Right lobe of liver (tissue), 4 donors: ENCODE data around the gene PASK.

ENCODE experiments used
- CTCF ChIP-seq, 4 donors: fragments of 200-600 bp in 3 of 4; fragments of 450-650 bp in 1 of 4; IDR thresholded peaks; one replicate each; pipeline versions ENCODE4 v1.5.1 to v1.8.0; 2016 to 2022; ENCODE audit warnings: antibody characterized with exemption in 4 of 4, mild to moderate bottlenecking in 2 of 4
- POLR2A ChIP-seq: fragments of 450-650 bp; IDR thresholded peaks from one replicate; pipeline ENCODE4 v1.6.1; 2017; ENCODE audit warnings: antibody characterized with exemption, mild to moderate bottlenecking
- donor health status: DM: no; HTN: no; CAD: no.
- donor health status: DM: no; HTN: no; CAD: no.
- donor health status: DM: no; HTN: yes; CAD: no.

DNA sequence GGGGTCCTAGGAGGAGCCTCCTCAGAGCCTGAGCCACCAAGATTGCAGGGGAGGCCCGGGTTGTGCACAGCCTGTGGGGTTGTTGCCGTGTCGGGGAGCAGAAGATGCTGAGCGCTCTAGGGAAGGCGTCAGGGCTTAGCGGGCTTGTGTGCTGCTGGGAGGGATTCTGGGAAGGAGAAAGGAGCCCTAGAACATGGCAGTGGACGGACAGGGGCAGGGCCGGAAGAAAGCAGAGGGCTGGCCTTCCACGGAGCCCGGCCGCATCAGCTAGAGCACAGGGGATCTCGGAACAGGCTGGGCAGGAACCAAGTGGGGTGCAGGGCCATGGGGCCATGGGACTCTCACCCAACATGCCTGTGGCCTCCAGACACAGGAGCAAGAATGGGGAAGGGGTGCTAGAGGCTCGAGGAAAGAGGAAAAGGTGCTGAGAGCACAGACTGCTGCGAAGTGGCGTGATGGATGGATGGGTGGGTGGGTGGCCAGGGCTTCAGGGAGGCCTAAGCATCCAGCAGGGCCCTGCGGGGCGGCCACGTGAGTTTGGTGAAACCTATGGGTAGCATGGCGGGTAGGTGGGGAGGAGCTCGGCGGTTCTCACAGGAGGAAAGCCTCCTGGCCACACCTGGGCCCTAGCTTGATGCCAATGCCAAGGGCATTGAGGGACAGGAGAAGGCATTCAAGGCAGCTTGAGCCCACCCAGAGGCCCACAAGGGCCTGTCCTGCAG, 82.9 kb downstream of the PASK start:
- TF ChIP-seq CTCF (IDR thresholded peaks at IDR 0.05) (no peak), POLR2A (no peak)
